HG03520 (cell line): ENCODE data around the gene SLC37A2.
A peak's percentile ranks its signal among the peaks of the same experiment; 100 is the strongest.
"Not testable (repeated sequence)": the region's sequence is repeated elsewhere in the genome, so short reads cannot be mapped to it uniquely, and the experiment has no call there.

Experiments
- ATAC-seq: cut with Tn5 transposase; IDR thresholded peaks from one replicate; pipeline ENCODE4 v1.9.1; 2021; ENCODE audit warnings: mild to moderate bottlenecking, moderate library complexity; ENCODE audit not compliant: unreplicated experiment

Gene SLC37A2

GRCh38 chr11:125062931-125063428, at the start of gene SLC37A2:
Gene SLC37A2, plus strand, starts transcription at chr11:125063305. Its CDS starts 63 bp downstream, at chr11:125063368.
- peak; percentile 94 for ATAC-seq

GRCh38 chr11:125016413-125016812, 46.7 kb upstream of the SLC37A2 start:
- no peak for ATAC-seq

- ATAC-seq = no peak
Measured at GRCh38 chr11:125020342-125020741, 42.8 kb upstream of the SLC37A2 start.

- ATAC-seq = no peak
Measured at GRCh38 chr11:125022551-125022950, 40.6 kb upstream of the SLC37A2 start.

- no peak for ATAC-seq
Measured at GRCh38 chr11:125025968-125026367, 37.1 kb upstream of the SLC37A2 start.

GRCh38 chr11:125029431-125029830, 33.7 kb upstream of the SLC37A2 start:
- ATAC-seq = not testable (repeated sequence)

GRCh38 chr11:125036933-125037332, 26.2 kb upstream of the SLC37A2 start:
- no peak for ATAC-seq

GRCh38 chr11:125049164-125049792, 13.8 kb upstream of the SLC37A2 start:
- ATAC-seq = no peak

- no peak for ATAC-seq
Measured at GRCh38 chr11:125052047-125052446, 11.1 kb upstream of the SLC37A2 start.

- no peak for ATAC-seq
Measured at GRCh38 chr11:125053167-125053566, 9.9 kb upstream of the SLC37A2 start.

- no peak for ATAC-seq
Measured at GRCh38 chr11:125055107-125055715, 7.9 kb upstream of the SLC37A2 start.

GRCh38 chr11:125056111-125056510, 7.0 kb upstream of the SLC37A2 start:
- not testable (repeated sequence) for ATAC-seq

GRCh38 chr11:125056931-125057692, 6.0 kb upstream of the SLC37A2 start:
- ATAC-seq = no peak

GRCh38 chr11:125057693-125058016, 5.5 kb upstream of the SLC37A2 start:
- no peak for ATAC-seq

- no peak for ATAC-seq
Measured at GRCh38 chr11:125061281-125061680, 1.8 kb upstream of the SLC37A2 start.

GRCh38 chr11:125062218-125062930, 731 bp upstream of the SLC37A2 start:
- ATAC-seq = no peak

- ATAC-seq = peak; percentile 14
Measured at GRCh38 chr11:125063429-125064043, 431 bp downstream of the SLC37A2 start.

GRCh38 chr11:125064070-125064469, 965 bp downstream of the SLC37A2 start:
- no peak for ATAC-seq

GRCh38 chr11:125068368-125068767, 5.3 kb downstream of the SLC37A2 start:
- no peak for ATAC-seq

GRCh38 chr11:125069008-125069407, 5.9 kb downstream of the SLC37A2 start:
- ATAC-seq = no peak

- no peak for ATAC-seq
Measured at GRCh38 chr11:125069796-125070195, 6.7 kb downstream of the SLC37A2 start.
